Measurements from ENCODE around the gene PLCXD1. TPM values are rescaled to one million over a fixed set of nuclear protein-coding genes. Genes with fewer than 3 reads are reported as not detected.

PLCXD1 gene
- total and polyA plus RNA-seq, 9 donors = 2.6 to 19.4 (median 11.8) TPM

DNA sequence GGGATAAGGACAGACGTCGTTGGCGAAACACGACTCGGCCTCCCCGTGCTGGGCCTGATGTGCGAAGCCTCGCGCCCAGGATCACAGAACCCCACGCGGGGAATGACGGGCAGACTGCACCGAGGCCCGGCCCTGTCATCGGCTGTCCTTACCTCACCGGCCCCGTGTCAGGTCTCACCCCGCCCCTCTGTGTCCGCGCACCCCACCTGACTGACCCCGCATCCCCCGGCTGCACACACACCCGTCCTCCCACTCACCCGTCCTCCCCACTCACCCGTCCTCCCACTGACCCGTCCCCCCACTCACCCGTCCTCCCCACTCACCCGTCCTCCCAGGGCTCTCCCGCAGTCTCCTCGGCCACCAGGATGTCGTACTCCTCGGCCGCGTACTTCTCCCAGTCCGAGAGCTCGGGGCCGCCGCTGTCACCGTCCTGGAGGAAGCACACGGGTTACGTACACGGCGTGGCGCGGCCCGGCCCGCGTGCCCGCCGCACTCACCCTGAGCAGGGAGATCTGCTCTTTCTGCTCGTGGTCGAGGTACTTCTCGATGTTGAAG lies 57.2 kb downstream of the PLCXD1 start:
- no peaks in the 10 kb centered on the region for H3K9me3 ChIP-seq
- H3K27me3 ChIP-seq = no peaks in the 10 kb centered on the region
- TF ChIP-seq EP300 (IDR thresholded peaks at IDR 0.05) (no peak), POLR2A (IDR thresholded peaks at IDR 0.05) (no peak)
- TF ChIP-seq, protein P1, sequence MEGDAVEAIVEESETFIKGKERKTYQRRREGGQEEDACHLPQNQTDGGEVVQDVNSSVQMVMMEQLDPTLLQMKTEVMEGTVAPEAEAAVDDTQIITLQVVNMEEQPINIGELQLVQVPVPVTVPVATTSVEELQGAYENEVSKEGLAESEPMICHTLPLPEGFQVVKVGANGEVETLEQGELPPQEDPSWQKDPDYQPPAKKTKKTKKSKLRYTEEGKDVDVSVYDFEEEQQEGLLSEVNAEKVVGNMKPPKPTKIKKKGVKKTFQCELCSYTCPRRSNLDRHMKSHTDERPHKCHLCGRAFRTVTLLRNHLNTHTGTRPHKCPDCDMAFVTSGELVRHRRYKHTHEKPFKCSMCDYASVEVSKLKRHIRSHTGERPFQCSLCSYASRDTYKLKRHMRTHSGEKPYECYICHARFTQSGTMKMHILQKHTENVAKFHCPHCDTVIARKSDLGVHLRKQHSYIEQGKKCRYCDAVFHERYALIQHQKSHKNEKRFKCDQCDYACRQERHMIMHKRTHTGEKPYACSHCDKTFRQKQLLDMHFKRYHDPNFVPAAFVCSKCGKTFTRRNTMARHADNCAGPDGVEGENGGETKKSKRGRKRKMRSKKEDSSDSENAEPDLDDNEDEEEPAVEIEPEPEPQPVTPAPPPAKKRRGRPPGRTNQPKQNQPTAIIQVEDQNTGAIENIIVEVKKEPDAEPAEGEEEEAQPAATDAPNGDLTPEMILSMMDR (IDR thresholded peaks at IDR 0.05) = no peak
- H3K4me1 ChIP-seq (ENCODE audit: insufficient read depth) = no peaks in the 10 kb centered on the region
- intact Hi-C loops (cut with DNase I) = no loop called here
- no peak overlapping the region for H3K27ac ChIP-seq
- WGBS, 3 donors = 92 to 96% (median 92%) methylated on average over 51 to 53 of the region's 53 CpGs
- no peaks in the 10 kb centered on the region for H3K36me3 ChIP-seq
- no peak overlapping the region for H3K4me3 ChIP-seq
- peak in 1 of 5 donors; percentile 21 for DNase-seq

DNA sequence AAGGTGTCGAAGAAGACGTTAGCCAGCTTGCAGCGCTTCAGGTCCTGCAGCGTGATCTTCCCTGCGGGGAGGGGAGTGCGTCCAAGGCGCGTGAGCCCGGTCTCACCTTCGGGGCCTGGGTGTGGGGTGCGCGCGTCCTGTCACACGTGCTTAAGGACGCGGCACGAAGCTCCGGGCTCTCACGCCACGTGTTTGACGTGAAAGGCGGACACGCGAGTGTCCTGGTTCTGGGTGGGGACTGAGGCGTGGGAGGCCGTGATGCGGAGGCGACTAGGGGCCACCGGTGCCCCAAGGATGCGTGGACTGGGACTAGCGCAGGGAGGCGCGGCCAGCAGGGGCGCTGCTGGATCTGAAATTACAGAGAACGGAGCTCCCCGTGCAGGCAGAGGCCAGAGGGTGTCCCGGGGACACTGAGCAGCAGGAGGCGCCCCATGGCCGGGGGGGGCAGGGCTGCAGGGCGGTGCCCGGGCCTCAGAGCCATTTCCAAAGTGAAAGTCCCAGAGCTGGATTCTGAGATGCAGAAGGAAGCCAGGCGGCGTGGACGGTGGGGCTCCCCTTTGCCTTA lies 57.7 kb downstream of the PLCXD1 start:
- Histone ChIP-seq H3K4me1 (ENCODE audit: insufficient read depth) (no peaks in the 10 kb centered on the region), H3K27me3 (no peaks in the 10 kb centered on the region), H3K36me3 (no peaks in the 10 kb centered on the region), H3K27ac (no peak overlapping the region), H3K9me3 (no peaks in the 10 kb centered on the region), H3K4me3 (no peak overlapping the region)
- peak in 1 of 5 donors; percentile 20 for DNase-seq
- 95 to 98% (median 95%) methylated on average over 44 of the region's 44 CpGs for WGBS, 3 donors
- intact Hi-C loops (cut with DNase I) = no loop called here
- no peak for TF ChIP-seq POLR2A (IDR thresholded peaks at IDR 0.05)
- TF ChIP-seq EP300 (IDR thresholded peaks at IDR 0.05) = no peak
- TF ChIP-seq, protein P1 (IDR thresholded peaks at IDR 0.05) = no peak

DNA sequence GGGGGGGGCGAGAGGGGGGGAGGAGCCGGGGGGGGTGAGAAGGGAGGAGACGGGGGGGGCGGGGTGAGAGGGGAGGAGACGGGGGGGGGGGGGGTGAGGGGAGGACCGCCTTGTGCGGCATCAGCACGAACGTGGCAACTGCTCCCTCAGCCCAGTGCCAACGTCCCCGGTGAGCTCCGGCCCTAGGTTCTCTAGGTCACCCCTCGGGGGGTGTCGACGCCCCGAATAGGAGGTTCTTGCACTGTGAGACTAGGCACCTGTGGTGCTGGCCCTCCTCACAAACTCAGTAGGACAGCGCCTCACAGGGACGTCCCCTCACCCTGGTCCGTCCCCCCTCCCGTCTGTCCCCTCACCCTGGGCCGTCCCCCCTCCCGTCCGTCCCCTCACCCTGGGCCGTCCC lies 58.9 kb downstream of the PLCXD1 start:
- WGBS, 3 donors = 89 to 92% (median 91%) methylated on average over 20 to 24 of the region's 24 CpGs
- H3K27me3 ChIP-seq = no peaks in the 10 kb centered on the region
- TF ChIP-seq, protein P1 (IDR thresholded peaks at IDR 0.05) = no peak
- no peak for TF ChIP-seq EP300 (IDR thresholded peaks at IDR 0.05)
- no peak for TF ChIP-seq POLR2A (IDR thresholded peaks at IDR 0.05)
- no peak for DNase-seq
- no peak overlapping the region for H3K27ac ChIP-seq
- no peaks in the 10 kb centered on the region for H3K9me3 ChIP-seq
- intact Hi-C loops (cut with DNase I) = no loop called here
- H3K4me3 ChIP-seq = no peak overlapping the region
- H3K36me3 ChIP-seq = no peaks in the 10 kb centered on the region
- H3K4me1 ChIP-seq (ENCODE audit: insufficient read depth) = no peaks in the 10 kb centered on the region

DNA sequence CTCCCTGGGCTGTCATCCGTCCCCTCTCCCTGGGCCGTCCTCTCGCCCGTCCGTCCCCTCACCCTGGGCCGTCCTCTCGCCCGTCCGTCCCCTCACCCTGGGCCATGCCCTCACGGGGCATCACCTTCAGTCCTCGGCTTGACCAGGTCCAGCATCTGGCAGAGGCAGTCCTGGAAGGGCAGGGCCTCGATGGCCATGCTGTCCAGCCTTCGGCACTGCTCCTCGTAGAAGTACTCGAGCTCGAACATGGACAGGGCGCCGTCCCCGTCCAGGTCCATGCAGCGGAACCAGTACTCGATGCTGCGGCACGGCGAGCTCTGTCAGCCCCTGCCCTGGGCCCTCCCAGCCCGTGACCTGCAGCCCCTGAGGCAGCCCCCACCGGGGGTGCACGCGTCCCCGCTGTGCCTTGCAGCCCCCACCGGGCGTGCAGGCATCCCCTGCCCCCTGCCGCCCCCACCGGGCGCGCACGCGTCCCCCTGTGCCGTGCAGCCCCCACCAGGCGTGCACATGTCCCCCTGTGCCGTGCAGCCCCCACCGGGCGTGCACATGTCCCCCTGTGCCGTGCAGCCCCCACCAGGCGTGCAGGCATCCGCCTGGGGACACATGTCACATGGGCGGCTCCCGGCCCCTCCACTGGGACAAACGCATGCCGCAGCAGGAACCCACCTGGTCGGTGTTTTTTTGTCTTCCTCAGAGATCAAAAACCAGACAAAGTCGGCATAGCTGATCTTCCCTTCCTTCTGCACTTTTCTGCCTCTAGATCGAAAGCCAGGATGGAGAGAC lies 59.7 kb downstream of the PLCXD1 start:
- DNase-seq = peak in 2 of 5 donors; percentile 6 to 28
- Histone ChIP-seq H3K27ac (no peak overlapping the region), H3K36me3 (no peaks in the 10 kb centered on the region), H3K4me3 (no peak overlapping the region), H3K9me3 (no peaks in the 10 kb centered on the region), H3K4me1 (ENCODE audit: insufficient read depth) (no peaks in the 10 kb centered on the region), H3K27me3 (no peaks in the 10 kb centered on the region)
- intact Hi-C loops (cut with DNase I) = no loop called here
- TF ChIP-seq POLR2A (IDR thresholded peaks at IDR 0.05) (no peak), EP300 (IDR thresholded peaks at IDR 0.05) (no peak)
- TF ChIP-seq, protein P1 (IDR thresholded peaks at IDR 0.05) = no peak
- WGBS, 3 donors = 90 to 97% (median 96%) methylated on average over 41 to 52 of the region's 52 CpGs

Data from ovary (tissue), 9 donors.